Measurements from ENCODE around the gene CFAP100.

Gene CFAP100

DNA sequence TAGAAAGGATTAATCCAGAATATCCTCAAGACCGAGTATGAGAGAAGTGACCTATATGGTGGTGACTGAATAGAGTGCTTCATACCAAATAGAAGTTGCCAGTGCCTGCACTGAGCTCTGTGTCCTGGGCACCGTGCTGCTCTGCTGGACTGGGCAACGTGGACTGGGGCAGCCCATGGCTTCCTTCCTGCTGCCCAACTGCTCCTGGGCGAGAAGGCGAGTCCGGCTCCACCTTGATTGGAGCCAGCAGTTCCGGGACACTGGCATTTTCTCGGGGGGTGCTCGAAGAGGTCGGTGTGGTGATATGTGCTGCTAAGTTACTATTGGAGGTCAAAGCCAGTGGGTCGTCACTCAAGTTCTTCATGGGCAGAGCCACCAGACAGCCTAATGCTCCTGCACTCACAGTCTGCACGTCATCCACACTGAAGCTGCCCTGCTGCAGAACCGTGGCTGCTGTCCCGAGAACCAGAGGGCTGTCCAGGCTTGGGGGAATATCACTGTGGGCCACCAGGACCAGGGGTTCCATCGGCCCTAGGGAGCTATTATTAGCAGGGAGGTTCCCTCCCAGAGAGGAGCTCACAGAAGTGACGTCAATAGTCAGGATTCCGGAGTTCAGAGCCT lies 66.9 kb downstream of the CFAP100 start:
- no peak for DNase-seq (ENCODE audit: low read depth)

DNA sequence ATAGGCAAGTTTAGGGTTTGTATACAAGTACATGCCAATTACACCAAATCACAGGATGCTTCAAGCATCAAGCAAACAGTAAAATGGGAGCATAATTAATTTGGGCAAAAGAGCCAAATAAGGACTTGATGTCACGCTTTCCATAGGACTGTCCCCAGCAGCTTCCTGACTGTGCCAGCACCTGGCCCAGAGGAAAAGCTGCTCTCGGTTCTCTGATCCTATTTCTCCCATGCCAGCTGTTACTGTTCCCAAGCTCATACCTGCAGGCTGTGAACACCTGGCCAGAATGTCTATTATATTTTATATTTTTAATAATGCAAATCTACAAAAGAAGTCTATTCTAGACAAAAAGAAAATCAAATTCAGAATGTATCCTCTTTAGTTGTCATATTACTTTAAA lies 68.8 kb downstream of the CFAP100 start:
- DNase-seq (ENCODE audit: low read depth): no peak

DNA sequence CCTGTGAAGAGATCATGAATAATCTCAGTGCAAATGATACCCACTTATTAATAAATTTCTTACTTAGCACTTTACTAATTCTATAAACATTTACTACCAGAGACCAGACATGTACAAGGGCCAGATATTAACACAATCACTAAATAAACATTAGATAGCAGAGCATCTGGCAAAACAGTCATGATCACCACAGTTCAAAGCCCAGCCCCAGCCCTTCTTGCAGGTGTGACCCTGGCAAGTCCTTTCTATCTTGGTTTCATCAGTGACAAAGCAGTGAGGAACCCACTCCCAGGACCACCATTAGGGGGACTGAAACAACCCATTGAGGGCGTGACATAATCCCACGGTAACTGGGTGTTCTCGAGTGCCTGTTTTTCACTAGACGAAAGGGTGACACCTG lies 69.4 kb downstream of the CFAP100 start:
- no peak for DNase-seq (ENCODE audit: low read depth)

DNA sequence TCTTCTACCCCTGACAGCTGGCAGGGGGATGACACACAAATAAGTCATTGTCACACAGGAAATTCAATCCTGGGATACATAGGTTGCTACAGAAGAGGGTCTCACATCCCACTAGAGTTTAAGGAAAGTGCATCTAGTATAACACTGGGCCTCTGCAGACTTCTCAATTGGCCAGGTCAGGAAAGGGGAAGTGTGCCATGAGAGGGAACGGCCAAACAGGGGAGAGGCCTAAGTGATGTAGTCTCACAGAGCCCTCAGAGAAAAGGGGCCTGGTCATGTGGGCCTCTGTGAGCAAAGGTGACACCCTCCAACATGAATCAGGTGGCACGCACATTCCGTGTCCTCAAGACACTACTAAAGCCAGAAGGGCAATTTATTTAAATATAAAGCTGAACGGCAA lies 69.8 kb downstream of the CFAP100 start:
- no peak for DNase-seq (ENCODE audit: low read depth)

DNA sequence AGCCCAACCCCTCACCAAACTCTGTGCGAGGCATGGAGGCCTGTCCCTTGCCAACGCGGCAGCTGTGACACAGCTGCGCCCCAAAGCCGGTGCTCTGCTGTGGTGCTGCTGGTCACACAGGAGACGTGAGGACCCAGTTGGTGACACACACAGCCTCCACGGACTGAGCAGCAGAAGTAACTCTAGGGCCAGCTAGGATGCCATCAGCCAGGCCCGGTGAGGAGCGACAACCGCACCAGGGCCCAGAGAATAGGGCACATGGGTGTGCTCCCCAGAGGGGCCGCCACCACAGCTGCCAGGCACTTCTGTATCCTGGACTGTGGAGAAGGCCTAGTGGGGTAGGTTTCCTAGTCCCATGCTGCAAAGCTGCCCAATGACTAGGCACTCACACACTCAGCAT lies 70.3 kb downstream of the CFAP100 start:
- no peak for DNase-seq (ENCODE audit: low read depth)

DNA sequence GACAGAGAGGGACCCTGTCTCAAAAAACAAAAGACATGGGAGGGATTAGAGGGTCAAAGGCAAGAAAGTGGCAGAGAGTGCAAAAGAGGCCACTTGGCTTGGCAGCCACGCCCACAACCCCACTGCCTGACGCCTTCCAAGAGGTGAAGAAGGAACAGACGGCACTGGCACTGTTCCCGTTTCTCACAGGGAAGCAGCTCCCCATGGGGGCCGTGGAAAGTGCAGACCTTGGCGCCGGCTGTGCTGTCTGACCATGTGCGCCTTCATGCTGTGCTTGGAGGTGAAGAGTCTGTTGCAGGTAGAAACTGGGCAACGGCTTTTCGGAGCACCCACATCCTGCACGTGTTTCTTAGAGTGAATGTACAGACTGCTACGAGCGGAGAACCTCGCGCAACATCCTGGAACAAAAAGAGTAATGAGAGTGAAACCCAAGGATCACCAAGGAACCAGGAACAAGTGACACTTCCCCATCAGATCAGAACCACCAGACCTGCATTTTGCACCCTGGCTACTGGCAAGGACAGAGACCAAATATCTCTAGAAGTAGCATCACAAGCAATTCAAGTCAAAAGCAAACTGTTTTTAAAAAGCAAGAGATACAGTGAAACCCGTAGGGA lies 71.3 kb downstream of the CFAP100 start:
- DNase-seq (ENCODE audit: low read depth): no peak

DNA sequence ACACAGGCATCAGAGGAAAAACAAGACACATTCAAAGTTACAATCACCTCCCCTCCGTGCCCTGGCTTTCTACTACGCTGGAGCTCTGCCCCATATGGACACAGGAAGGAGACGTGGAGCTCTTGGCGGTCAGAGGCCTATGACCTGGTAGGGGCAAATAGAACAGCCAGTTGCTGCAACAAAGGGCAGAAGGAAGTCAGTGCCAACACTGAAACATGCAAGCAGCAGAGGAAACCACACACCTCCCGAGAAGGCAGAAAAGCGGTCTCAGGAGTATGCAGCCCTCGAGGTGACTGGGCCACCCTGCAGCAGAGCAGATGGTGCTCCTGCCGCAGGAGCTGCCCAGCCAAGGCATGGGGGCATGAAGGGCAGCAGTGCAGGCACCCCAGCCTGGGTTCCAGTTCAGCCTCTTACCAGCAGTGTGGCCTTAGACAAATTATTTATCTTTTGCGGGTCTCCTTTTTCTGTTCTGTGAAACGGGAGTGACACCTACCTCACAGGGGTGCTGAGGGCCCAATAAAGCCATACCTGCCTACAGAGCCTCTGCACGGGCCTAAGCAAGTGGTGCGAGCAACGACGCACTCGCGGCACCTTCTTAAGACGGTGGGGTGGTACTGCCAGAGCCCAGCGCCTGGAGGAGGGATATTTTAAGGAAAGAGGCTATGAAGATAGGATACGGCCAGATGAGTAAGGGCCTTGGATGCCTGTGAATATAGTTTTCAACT lies 72.3 kb downstream of the CFAP100 start:
- DNase-seq (ENCODE audit: low read depth): no peak

DNA sequence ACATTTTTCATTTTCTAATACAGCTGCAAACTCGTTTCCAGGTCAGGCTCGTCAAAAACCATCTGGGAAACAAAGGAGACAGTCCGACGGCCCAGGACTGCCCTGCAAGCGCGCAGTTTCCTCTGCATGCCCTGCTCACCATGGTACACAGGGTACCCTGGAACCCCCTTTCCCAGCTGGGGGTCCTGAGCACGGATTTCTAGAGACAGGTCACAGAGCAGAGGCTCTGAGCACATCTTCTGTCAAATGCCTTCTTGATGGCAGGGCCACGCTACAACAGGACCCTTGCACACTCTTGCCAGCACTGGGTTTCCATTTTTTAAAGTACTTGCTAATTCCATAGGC lies 72.9 kb downstream of the CFAP100 start:
- no peak for DNase-seq (ENCODE audit: low read depth)

DNA sequence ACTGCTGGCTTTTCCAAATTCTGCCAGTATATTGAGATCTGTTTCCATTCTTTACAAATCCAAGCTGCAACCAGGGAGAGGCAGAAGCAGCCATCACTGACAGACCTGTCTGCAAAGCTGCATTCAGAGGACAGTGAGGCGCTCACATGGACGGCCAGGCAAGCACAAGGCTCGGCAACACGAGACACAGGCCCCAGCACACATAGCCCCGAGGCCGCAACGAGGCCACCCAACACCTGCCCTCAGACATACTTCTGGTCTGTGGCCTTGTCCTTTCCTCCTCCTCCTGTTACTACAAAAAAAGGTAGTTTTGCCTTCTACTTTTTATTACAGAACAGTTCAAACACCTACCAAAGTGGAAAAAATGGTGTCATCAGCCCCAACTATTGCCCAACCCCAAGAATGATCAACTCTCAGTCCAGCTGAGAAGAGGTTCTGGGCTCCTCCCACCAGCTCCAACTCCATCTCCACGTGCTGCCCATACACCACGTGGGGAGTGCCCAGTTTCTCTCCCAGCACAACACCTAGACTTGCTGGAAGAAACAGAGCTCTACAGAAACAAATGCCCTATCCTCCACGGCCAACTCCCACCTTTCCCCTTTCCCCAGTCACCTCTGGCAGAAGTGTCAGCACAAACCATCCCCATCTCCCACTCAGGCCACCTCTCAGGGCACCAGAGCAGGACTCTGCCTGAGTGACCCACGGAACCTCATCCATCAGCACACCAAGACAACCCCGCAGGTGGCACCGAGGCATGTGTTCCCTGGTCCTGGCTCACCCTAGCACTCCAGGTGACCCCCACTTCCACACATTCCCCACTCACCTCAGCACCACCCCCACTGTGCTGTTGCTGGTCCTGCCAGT lies 73.6 kb downstream of the CFAP100 start:
- peak; percentile 62 for DNase-seq (ENCODE audit: low read depth)

DNA sequence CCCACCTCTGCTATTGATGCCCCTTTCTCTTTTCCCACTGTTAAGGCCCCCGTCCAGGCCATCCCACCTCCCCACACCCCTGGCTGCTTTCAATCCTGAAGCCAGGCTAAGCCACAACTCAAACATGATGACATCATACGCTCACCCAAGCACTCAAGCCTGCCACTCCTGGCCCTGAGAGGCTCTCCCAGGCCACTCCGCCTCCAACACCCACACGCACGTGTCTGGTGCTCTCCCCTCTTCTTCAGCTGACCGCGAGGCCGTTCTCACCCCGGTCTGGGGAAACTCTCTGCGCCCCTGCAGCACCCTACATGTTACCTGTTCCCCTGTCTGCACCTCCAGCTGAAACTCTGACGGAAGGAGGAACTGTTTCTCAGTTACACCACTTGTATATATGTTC lies 74.8 kb downstream of the CFAP100 start:
- no peak for DNase-seq (ENCODE audit: low read depth)

DNA sequence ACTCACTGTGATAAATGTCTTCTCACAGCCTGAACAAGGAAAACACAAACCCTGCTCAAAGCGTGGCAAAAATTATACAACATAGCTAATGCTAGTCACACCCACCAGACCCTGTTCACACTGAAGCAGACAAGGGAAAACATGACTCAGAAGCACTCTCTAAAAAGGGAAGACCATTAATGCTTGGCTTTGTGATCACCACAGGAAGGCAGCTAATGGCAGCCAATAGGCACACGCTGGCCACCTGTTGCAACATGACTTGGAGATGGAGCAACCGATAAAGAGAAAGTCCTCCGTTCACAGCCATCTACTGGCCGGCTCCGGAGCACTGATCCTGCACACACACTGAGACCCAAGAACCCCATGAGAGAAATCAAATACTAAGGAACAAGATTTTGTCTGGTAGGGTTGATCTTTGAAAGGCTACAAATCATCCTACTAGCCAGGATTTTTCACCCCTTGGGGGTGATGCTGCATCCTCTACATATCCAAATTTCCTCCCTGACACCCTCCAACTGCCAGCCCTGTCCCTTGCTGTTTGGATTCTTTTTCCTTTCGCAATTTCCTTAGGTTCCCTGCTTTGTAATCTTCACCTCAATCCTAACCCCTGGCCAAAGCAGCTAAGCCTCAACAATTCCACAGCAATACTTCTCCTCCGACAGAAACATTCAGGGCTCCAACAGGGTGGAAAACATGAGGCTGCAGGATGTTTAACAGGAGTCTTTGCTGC lies 77.7 kb downstream of the CFAP100 start:
- peak; percentile 97 for DNase-seq (ENCODE audit: low read depth)

DNA sequence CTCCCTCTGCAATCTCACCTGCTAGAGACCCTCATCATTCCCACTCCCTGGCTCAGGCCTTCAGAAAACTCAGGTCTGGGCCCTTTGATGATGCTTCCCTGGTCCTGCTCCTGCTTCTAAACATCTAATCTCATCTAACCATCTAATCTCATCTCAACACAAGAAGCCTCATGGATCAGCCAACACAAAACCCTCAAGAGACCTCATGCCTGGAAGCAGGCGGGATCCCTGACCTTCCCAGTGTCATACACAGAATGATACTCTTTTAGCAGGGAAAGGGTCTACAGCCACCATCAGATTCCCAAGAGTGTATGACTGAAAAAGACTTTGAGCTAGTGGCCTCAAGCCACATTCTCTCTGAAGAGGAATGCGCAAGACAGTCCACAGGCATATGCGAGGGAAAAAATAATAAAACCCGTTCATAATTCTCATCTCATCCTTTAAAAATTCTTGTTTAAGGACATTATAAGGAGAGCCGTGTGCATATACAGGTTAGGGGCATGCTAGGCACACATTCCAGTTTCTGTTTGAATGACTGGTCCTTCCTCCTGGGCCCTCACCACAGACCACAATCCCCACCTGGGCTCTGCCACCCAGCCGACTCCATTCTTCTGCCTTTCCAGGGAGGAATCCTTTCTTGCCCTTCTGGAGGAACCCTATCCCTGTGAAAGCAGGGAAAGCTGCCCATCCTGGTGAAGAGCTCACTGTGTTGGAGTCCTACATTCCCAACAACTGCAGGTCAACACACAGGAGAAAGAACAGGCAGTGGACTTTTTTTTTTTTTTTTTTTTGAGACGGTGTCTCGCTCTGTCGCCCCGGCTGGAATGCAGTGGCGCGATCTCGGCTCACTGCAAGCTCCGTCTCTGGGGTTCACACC lies 78.8 kb downstream of the CFAP100 start:
- DNase-seq (ENCODE audit: low read depth): no peak

DNA sequence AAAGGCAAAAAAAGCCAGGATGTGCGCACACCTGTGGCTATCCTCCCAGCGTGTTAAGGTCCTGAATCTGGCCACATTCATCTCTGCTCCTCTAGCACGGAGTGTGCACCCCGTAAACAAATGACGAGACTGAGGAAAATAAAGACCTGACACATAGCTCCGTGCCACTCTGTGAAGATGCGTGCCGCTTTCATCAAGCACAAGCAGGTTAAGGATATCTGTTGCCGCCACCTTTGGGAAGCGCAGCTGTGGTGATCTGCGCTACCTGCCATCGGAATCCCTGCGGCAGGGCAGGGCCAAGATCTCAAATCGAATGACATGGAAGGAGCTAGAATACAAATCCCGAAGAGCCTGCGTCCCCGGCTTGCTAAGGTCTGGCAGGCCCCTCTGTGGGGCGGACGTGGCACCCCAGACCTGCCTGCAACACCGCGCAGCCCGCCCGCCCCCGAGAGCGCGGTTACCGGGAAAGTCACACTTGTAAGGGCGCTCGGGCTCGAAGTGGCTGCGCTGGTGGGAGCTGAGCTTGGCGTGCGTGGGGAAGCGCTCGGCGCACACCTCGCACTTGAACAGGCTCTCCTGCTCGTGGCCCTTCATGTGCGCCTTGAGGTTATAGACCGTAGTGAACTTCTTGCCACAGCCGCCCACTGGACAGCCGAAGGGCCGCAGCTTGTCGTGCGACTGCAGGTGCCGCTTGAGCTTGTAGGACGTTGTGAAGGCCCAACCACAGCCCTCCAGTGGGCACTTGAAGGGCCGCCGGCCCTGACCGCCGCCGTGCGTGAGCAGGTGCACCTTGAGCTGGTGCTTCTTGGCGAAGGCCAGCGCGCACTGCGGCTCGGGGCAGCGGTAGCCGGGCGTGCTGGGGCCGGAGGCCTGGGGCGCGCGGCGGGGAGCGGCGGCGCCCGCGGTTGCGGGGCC lies 80.0 kb downstream of the CFAP100 start:
- peak; percentile 53 for DNase-seq (ENCODE audit: low read depth)

DNA sequence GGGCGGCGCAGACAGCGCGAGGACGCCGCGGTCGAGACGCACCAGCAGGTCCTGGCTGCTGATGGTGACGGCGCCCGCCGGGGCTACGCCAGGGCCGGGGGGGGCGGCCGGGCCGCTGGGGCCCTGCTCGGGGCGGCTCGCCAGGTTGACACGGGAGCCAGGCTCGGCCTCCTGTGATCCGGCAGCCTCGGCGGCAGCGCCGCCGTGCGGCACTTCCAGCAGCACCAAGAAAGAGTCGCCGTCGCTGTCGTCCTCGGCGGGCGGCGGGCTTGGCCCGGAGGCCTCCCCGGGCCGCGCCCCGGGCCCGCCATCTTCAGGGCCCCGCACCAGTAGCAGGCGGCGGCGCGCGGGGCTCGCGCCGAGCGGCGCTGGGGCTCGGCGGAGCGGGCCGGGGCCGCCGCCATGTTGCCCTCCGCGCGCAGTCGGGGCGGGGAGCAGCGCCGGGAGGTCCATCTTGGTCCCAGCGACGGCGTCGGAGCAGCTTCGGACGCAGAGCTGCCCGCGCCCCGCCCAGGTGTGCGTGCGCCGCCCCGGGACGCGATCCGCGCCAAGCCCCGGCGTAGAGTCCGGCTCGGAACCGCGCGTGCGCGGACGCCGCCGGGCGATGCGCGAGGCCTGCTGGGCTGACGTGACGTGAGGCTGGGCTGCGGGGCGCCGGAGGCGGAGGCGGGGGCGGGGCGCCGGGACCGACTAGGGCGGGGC lies 80.9 kb downstream of the CFAP100 start, which contains the start of gene ZXDC:
ZXDC (minus strand) TSS at position 479 of the 702 bp plus-strand sequence; CDS start at position 453, 26 bp downstream.
- DNase-seq (ENCODE audit: low read depth): peak; percentile 92

DNA sequence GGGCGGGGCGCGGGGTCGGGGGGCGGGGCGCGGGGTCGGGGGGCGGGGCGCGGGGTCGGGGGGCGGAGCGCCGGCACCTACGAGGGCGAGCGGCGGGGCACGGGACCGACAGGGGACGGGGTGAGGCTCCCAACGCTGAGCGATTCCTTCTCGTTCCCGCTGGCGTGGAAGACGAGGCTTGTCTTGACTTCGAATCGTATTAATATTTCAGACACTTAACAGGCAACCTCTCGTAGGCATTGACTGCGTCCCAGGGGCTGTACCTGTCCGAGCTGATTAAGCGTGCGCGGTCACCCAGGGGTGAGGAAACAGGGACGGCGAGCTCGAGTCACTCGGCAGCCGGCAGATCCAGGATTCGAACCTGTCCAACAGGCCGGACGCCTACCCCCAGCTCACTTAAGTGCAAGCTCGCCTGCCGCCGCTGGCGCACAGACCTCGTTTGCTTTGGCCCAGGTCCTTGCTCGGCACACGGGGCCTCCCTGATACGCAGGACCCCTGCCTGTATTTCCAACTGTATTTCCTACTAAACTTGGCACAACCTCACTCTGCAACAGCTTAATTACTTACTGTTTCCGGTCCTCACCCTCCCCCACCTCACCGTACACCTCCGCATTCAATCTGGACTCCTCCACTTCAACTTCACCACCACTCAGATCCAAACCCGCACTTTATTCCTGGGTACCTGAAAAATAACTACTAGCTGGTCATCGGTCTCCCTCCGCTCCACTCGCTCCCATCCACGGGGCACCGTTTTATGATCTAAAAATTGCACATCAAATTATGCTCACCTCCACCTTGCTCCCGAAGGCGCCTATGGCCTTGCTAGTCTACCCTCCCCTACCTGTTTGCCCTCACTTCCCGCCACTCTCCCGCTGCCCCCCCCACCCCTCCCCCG lies 81.7 kb downstream of the CFAP100 start:
- DNase-seq (ENCODE audit: low read depth): peak; percentile 43

DNA sequence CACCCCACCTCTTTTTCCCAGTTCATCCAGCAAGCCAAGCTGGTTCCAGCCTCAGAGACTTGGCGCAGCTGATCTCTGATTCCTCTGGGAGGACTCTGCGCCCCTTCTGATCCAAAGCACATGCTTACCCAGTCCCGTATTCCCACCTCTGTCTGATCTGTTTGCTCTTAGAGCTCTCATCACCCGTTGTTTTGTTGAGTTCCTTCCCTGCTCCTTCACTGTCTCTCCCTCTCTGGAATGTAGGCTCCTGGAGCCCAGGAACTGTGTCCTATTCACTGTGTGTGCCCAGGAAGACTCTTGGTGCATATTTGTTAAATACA lies 82.3 kb downstream of the CFAP100 start:
- DNase-seq (ENCODE audit: low read depth): no peak

DNA sequence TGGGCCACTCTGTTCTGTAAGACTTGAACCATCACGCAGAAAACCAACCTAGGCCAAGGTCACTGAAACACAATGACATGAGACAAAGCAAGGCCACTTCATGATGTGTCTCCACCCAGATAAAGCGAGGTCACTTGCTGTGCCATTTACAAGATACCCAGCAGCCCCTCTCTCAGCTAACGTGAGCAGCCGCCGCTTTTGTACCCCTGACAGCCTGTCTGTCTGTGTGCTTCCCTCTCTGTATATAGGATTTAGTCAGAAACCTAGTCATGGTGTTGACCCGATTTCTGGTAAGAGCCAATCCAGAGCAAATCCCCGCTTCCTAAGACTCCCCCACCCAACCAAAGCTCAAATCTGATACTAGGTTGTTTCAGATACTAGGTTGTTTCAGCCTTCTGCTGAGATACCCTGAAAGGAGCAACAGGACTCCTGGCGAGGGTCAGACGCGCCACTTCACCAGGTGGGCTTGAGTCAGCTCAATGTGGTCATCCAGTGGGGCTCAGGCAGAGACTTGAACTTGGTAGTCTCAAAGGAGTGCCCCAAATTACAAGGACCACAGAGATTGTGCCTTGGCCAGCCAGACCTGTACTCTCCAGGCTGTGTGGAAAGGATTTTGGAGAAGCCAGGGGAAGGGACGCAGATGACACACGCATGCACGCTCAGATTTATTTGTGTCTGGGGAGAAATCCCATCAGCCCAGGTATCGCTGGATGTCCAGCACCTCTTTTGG lies 84.0 kb downstream of the CFAP100 start:
- no peak for DNase-seq (ENCODE audit: low read depth)

DNA sequence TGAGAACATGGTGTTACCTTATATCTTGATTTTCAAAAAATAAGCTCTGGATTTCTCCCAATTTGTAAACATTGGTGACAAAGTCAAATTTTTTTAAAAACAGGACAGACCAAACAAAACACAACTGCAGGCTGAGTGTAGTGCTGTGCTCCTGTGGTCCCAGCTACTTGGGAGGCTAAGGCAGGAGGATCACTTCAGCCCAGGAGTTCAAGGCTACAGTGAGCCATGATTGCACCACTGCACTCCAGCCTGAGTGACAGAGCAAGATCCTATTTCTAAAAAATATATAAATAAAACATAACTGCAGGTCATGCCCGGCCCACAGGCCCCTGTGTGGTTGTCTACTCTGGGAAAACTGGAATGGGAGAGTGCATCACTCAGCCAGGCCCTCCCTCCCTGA lies 84.9 kb downstream of the CFAP100 start:
- DNase-seq (ENCODE audit: low read depth): no peak

Data from iris pigment epithelial cell (primary cell).